ENCODE results near the gene STARD6.

STARD6 gene

GRCh38 chr18:54284981-54285785, 72.5 kb downstream of the STARD6 start:
- H3K4me3 ChIP-seq (replicated peaks; ENCODE audit: low read depth, low read length), result no peak overlapping the region
- TF ChIP-seq CTCF (IDR thresholded peaks at IDR 0.05; ENCODE audit: low read depth, low read length, missing control alignments), result no peak
- no peak for DNase-seq (ENCODE audit: extremely low read depth, low read depth)

GRCh38 chr18:54284535-54284934, 73.1 kb downstream of the STARD6 start:
- TF ChIP-seq CTCF (IDR thresholded peaks at IDR 0.05; ENCODE audit: low read depth, low read length, missing control alignments), result no peak
- no peak overlapping the region for H3K4me3 ChIP-seq (replicated peaks; ENCODE audit: low read depth, low read length)
- DNase-seq (ENCODE audit: extremely low read depth, low read depth), result no peak

GRCh38 chr18:54280220-54280569, 77.5 kb downstream of the STARD6 start:
- H3K4me3 ChIP-seq (replicated peaks; ENCODE audit: low read depth, low read length), result no peak overlapping the region
- TF ChIP-seq CTCF (IDR thresholded peaks at IDR 0.05; ENCODE audit: low read depth, low read length, missing control alignments), result no peak
- no peak for DNase-seq (ENCODE audit: extremely low read depth, low read depth)

GRCh38 chr18:54279477-54280219, 78.0 kb downstream of the STARD6 start:
- TF ChIP-seq CTCF (IDR thresholded peaks at IDR 0.05; ENCODE audit: low read depth, low read length, missing control alignments), result no peak
- no peak overlapping the region for H3K4me3 ChIP-seq (replicated peaks; ENCODE audit: low read depth, low read length)
- no peak for DNase-seq (ENCODE audit: extremely low read depth, low read depth)

- no peak for TF ChIP-seq CTCF (IDR thresholded peaks at IDR 0.05; ENCODE audit: low read depth, low read length, missing control alignments)
- no peak for DNase-seq (ENCODE audit: extremely low read depth, low read depth)
- no peak overlapping the region for H3K4me3 ChIP-seq (replicated peaks; ENCODE audit: low read depth, low read length)
Measured at GRCh38 chr18:54278615-54279014, 79.0 kb downstream of the STARD6 start.

- DNase-seq (ENCODE audit: extremely low read depth, low read depth), result no peak
- no peak for TF ChIP-seq CTCF (IDR thresholded peaks at IDR 0.05; ENCODE audit: low read depth, low read length, missing control alignments)
- H3K4me3 ChIP-seq (replicated peaks; ENCODE audit: low read depth, low read length), result no peak overlapping the region
Measured at GRCh38 chr18:54277899-54278298, 79.8 kb downstream of the STARD6 start.
